ENCODE data around the gene SPO11. TPM values are rescaled to one million over a fixed set of nuclear protein-coding genes. Genes with fewer than 3 reads are reported as not detected.

Gene SPO11
- total and polyA plus RNA-seq, 2 experiments from 2014 or later = not detected

DNA sequence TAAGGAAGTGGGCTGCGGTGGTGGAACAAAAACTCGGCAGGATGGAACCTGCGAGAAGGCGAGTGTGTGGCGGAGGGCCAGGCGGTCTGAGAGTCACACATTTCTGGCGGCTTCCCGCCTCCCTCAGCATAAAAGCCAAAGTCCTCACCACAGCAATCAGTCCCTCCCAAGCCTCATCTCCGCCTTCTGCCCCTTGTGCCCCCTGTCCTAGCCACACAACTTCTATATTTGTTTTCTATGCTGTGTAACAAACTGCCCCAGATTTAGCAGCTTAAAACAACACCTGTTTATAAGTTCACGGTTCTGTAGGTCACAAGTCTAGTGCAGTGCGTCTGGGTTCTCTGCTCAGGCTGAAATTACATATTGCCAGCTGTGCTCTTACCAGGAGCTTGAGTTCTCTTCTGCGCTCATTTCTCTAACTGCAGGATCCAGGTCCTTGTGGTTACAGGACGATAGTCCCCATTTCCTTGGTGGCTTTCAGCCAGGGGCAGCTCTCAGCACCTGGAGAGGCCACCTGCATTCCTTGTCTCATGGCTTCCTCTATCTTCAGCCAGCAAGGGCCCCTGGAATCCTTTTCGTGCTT, 11.7 kb upstream of the SPO11 start:
- H2AFZ ChIP-seq = 0 out of 2 replicates have a peak overlapping the region, but pooled peaks have one; percentile 23
- no peaks in the 10 kb centered on the region for H3K79me2 ChIP-seq (replicated peaks; ENCODE audit: insufficient read depth)
- no peaks in the 10 kb centered on the region for H3K9me3 Mint-ChIP-seq
- no peaks in the 10 kb centered on the region for H3K9me2 ChIP-seq (ENCODE audit: insufficient read depth)
- H3K4me3 ChIP-seq = no peak overlapping the region
- no peak for ATAC-seq
- H3K4me1 Mint-ChIP-seq = peaks cover 5% of the 10 kb centered on the region
- no peaks in the 10 kb centered on the region for H3K27me3 ChIP-seq (ENCODE audit: insufficient read depth)
- no peaks in the 10 kb centered on the region; the same call in 1 of the 2 replicates for H3F3A ChIP-seq (replicated peaks; ENCODE audit: low read depth)
- no peaks in the 10 kb centered on the region; the same call in 2 of the 3 replicates for H3K36me3 Mint-ChIP-seq (ENCODE audit: low read depth)
- TF ChIP-seq, protein P1, sequence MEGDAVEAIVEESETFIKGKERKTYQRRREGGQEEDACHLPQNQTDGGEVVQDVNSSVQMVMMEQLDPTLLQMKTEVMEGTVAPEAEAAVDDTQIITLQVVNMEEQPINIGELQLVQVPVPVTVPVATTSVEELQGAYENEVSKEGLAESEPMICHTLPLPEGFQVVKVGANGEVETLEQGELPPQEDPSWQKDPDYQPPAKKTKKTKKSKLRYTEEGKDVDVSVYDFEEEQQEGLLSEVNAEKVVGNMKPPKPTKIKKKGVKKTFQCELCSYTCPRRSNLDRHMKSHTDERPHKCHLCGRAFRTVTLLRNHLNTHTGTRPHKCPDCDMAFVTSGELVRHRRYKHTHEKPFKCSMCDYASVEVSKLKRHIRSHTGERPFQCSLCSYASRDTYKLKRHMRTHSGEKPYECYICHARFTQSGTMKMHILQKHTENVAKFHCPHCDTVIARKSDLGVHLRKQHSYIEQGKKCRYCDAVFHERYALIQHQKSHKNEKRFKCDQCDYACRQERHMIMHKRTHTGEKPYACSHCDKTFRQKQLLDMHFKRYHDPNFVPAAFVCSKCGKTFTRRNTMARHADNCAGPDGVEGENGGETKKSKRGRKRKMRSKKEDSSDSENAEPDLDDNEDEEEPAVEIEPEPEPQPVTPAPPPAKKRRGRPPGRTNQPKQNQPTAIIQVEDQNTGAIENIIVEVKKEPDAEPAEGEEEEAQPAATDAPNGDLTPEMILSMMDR (conservative IDR thresholded peaks at IDR 0.05; ENCODE audit: low read depth in 2 of 2) = no peak
- peaks cover 6% of the 10 kb centered on the region for H3K4me1 ChIP-seq (ENCODE audit: insufficient read depth)
- no peak for DNase-seq (ENCODE audit: low spot score)
- no peaks in the 10 kb centered on the region for H3K27me3 Mint-ChIP-seq (ENCODE audit: insufficient read depth, low read depth, poor library complexity)
- H3K36me3 ChIP-seq (ENCODE audit: insufficient read depth) = no peaks in the 10 kb centered on the region
- H3K4me2 ChIP-seq = no peak overlapping the region
- H3K27ac ChIP-seq (ENCODE audit: low read depth) = no peak overlapping the region
- H4K20me1 ChIP-seq (replicated peaks; ENCODE audit: insufficient read depth) = no peaks in the 10 kb centered on the region
- no peak overlapping the region for H3K4me3 Mint-ChIP-seq
- H3K27ac Mint-ChIP-seq = no peak overlapping the region

DNA sequence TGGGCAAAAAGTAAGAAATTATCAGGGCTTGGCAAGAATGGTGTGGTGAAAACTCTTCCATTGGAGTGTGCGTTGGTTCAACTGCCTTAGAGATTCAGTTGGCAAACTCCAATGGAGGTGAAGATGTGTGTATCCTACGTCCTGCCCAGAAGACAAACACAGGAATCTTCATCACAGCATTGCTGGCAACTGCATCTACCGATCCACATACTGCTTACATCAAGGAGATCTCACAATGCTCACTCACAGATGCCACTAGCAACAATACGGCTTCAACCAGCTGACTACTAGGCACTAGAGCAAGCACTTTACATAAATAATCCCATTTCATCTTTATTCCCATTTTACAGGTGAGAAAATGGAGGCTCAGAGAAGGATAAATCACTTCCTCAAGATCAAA, 10.0 kb upstream of the SPO11 start:
- Histone ChIP-seq H3K4me3 (no peak overlapping the region), H3K27me3 (ENCODE audit: insufficient read depth) (no peaks in the 10 kb centered on the region), H3K79me2 (replicated peaks; ENCODE audit: insufficient read depth) (no peaks in the 10 kb centered on the region), H2AFZ (no peak overlapping the region), H3K4me1 (ENCODE audit: insufficient read depth) (peaks cover 10% of the 10 kb centered on the region), H3K9me2 (ENCODE audit: insufficient read depth) (no peaks in the 10 kb centered on the region), H3K4me2 (no peak overlapping the region), H3K27ac (ENCODE audit: low read depth) (no peak overlapping the region), H4K20me1 (replicated peaks; ENCODE audit: insufficient read depth) (no peaks in the 10 kb centered on the region), H3K36me3 (ENCODE audit: insufficient read depth) (no peaks in the 10 kb centered on the region), H3F3A (replicated peaks; ENCODE audit: low read depth) (peaks cover 4% of the 10 kb centered on the region; the same call in 1 of the 2 replicates)
- Mint-ChIP-seq H3K27me3 (ENCODE audit: insufficient read depth, low read depth, poor library complexity) (no peaks in the 10 kb centered on the region), H3K27ac (no peak overlapping the region), H3K4me1 (peaks cover 14% of the 10 kb centered on the region), H3K36me3 (ENCODE audit: low read depth) (no peaks in the 10 kb centered on the region; the same call in 2 of the 3 replicates), H3K9me3 (no peaks in the 10 kb centered on the region), H3K4me3 (no peak overlapping the region)
- DNase-seq (ENCODE audit: low spot score) (no peak), ATAC-seq (no peak)
- TF ChIP-seq EZH2phosphoT487 (IDR thresholded peaks at IDR 0.05; ENCODE audit: unreplicated experiment) = no peak
- TF ChIP-seq, protein P1 (conservative IDR thresholded peaks at IDR 0.05; ENCODE audit: low read depth in 2 of 2) = no peak
- no peak for TF ChIP-seq ZNF331 (CRISPR knock-in tag; IDR thresholded peaks at IDR 0.05; ENCODE audit: low read depth)
- TF ChIP-seq, protein P2, sequence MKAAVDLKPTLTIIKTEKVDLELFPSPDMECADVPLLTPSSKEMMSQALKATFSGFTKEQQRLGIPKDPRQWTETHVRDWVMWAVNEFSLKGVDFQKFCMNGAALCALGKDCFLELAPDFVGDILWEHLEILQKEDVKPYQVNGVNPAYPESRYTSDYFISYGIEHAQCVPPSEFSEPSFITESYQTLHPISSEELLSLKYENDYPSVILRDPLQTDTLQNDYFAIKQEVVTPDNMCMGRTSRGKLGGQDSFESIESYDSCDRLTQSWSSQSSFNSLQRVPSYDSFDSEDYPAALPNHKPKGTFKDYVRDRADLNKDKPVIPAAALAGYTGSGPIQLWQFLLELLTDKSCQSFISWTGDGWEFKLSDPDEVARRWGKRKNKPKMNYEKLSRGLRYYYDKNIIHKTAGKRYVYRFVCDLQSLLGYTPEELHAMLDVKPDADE (IDR thresholded peaks at IDR 0.05) = no peak
- TF ChIP-seq NANOG (IDR thresholded peaks at IDR 0.05; ENCODE audit: borderline replicate concordance) = no peak
- no peak for TF ChIP-seq CREB1 (CRISPR knock-in tag; IDR thresholded peaks at IDR 0.05; ENCODE audit: low read depth)
- TF ChIP-seq, protein P3, sequence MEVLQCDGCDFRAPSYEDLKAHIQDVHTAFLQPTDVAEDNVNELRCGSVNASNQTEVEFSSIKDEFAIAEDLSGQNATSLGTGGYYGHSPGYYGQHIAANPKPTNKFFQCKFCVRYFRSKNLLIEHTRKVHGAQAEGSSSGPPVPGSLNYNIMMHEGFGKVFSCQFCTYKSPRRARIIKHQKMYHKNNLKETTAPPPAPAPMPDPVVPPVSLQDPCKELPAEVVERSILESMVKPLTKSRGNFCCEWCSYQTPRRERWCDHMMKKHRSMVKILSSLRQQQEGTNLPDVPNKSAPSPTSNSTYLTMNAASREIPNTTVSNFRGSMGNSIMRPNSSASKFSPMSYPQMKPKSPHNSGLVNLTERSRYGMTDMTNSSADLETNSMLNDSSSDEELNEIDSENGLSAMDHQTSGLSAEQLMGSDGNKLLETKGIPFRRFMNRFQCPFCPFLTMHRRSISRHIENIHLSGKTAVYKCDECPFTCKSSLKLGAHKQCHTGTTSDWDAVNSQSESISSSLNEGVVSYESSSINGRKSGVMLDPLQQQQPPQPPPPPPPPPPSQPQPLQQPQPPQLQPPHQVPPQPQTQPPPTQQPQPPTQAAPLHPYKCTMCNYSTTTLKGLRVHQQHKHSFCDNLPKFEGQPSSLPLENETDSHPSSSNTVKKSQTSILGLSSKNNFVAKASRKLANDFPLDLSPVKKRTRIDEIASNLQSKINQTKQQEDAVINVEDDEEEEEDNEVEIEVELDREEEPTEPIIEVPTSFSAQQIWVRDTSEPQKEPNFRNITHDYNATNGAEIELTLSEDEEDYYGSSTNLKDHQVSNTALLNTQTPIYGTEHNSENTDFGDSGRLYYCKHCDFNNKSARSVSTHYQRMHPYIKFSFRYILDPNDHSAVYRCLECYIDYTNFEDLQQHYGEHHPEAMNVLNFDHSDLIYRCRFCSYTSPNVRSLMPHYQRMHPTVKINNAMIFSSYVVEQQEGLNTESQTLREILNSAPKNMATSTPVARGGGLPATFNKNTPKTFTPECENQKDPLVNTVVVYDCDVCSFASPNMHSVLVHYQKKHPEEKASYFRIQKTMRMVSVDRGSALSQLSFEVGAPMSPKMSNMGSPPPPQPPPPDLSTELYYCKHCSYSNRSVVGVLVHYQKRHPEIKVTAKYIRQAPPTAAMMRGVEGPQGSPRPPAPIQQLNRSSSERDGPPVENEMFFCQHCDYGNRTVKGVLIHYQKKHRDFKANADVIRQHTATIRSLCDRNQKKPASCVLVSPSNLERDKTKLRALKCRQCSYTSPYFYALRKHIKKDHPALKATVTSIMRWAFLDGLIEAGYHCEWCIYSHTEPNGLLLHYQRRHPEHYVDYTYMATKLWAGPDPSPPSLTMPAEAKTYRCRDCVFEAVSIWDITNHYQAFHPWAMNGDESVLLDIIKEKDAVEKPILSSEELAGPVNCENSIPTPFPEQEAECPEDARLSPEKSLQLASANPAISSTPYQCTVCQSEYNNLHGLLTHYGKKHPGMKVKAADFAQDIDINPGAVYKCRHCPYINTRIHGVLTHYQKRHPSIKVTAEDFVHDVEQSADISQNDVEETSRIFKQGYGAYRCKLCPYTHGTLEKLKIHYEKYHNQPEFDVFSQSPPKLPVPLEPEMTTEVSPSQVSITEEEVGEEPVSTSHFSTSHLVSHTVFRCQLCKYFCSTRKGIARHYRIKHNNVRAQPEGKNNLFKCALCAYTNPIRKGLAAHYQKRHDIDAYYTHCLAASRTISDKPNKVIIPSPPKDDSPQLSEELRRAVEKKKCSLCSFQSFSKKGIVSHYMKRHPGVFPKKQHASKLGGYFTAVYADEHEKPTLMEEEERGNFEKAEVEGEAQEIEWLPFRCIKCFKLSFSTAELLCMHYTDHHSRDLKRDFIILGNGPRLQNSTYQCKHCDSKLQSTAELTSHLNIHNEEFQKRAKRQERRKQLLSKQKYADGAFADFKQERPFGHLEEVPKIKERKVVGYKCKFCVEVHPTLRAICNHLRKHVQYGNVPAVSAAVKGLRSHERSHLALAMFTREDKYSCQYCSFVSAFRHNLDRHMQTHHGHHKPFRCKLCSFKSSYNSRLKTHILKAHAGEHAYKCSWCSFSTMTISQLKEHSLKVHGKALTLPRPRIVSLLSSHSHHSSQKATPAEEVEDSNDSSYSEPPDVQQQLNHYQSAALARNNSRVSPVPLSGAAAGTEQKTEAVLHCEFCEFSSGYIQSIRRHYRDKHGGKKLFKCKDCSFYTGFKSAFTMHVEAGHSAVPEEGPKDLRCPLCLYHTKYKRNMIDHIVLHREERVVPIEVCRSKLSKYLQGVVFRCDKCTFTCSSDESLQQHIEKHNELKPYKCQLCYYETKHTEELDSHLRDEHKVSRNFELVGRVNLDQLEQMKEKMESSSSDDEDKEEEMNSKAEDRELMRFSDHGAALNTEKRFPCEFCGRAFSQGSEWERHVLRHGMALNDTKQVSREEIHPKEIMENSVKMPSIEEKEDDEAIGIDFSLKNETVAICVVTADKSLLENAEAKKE (CRISPR knock-in tag; IDR thresholded peaks at IDR 0.05) = no peak
- TF ChIP-seq STAT1 (IDR thresholded peaks at IDR 0.05; ENCODE audit: unreplicated experiment) = no peak
- no peak for TF ChIP-seq EZH2 (IDR thresholded peaks at IDR 0.05; ENCODE audit: low read depth, unreplicated experiment)
- no peak for TF ChIP-seq POLR2AphosphoS5 (IDR thresholded peaks at IDR 0.05; ENCODE audit: low read depth)

Data from GM23338 (cell line).